NCI-H524 treated with DMSO at 0.1 percent for 48 hours (cell line): ENCODE results near the gene KIF2C.
A peak's percentile ranks its signal among the peaks of the same experiment; 100 is the strongest.
"Not testable (repeated sequence)": the region's sequence is repeated elsewhere in the genome, so short reads cannot be mapped to it uniquely, and the experiment has no call there.

ENCODE experiments used
- DNase-seq: peaks from one replicate; lab custom pipeline; 2025; lab: John Stamatoyannopoulos, UW

The KIF2C gene

GRCh38 chr1:44719318-44719717 lies 20.3 kb upstream of the KIF2C start:
- no peak for DNase-seq

- DNase-seq: no peak
These were observed 19.4 kb upstream of the KIF2C start for GRCh38 chr1:44720281-44720680.

GRCh38 chr1:44721485-44722361 lies 17.9 kb upstream of the KIF2C start:
- DNase-seq: peak; percentile 76

- no peak for DNase-seq
These were observed 16.6 kb upstream of the KIF2C start for GRCh38 chr1:44723064-44723463.

- DNase-seq: no peak
These were observed 15.9 kb upstream of the KIF2C start for GRCh38 chr1:44723496-44724295.

- no peak for DNase-seq
These were observed 15.2 kb upstream of the KIF2C start for GRCh38 chr1:44724296-44724954.

GRCh38 chr1:44724955-44725698 lies 14.5 kb upstream of the KIF2C start:
- no peak for DNase-seq

- DNase-seq: peak; percentile 88
These were observed 8.7 kb upstream of the KIF2C start, which contains the start of gene RNU5D-1 for GRCh38 chr1:44730741-44731512. Gene RNU5D-1, minus strand, starts transcription at chr1:44731170.

- no peak for DNase-seq
These were observed 6.3 kb upstream of the KIF2C start for GRCh38 chr1:44733365-44733764.

- DNase-seq: no peak
These were observed 5.9 kb upstream of the KIF2C start for GRCh38 chr1:44733784-44734183.

- DNase-seq: no peak
These were observed 3.6 kb upstream of the KIF2C start for GRCh38 chr1:44735992-44736391.

GRCh38 chr1:44738953-44739306 lies 707 bp upstream of the KIF2C start:
- DNase-seq: not testable (repeated sequence)

GRCh38 chr1:44740179-44740617 lies 561 bp downstream of the KIF2C start:
- DNase-seq: no peak

- DNase-seq: no peak
These were observed 3.6 kb downstream of the KIF2C start for GRCh38 chr1:44743211-44743610.

- no peak for DNase-seq
These were observed 8.2 kb downstream of the KIF2C start for GRCh38 chr1:44747878-44748277.

GRCh38 chr1:44757420-44757819 lies 17.8 kb downstream of the KIF2C start:
- no peak for DNase-seq

- no peak for DNase-seq
These were observed 19.4 kb downstream of the KIF2C start for GRCh38 chr1:44759077-44759476.

- no peak for DNase-seq
These were observed 21.2 kb downstream of the KIF2C start for GRCh38 chr1:44760876-44761275.

GRCh38 chr1:44766421-44766820 lies 26.8 kb downstream of the KIF2C start:
- not testable (repeated sequence) for DNase-seq

- DNase-seq: peak; percentile 69
These were observed 35.7 kb downstream of the KIF2C start, which contains the start of gene RPS8 for GRCh38 chr1:44775078-44775929. Gene RPS8, plus strand, starts transcription at chr1:44775540. Its CDS starts 57 bp downstream, at chr1:44775597.
